ENCODE data around the gene SCML1. TPM values are rescaled to one million over a fixed set of nuclear protein-coding genes. Genes with fewer than 3 reads are reported as not detected.
A peak's percentile ranks its signal among the peaks of the same experiment; 100 is the strongest.
"Not testable (repeated sequence)": the region's sequence is repeated elsewhere in the genome, so short reads cannot be mapped to it uniquely, and the experiment has no call there.

SCML1 gene
- total and polyA plus RNA-seq, 9 of the 15 experiments (the other 6 are each of a cell fraction or from before 2014, with no cell fraction given) = 0.01 to 0.04 (median 0.04) TPM; not detected in 6

- H3K9me1 ChIP-seq (ENCODE audit: control insufficient read depth, insufficient read depth, low read length); H3K79me2 ChIP-seq (ENCODE audit: control insufficient read depth, insufficient read depth, low read length); in situ Hi-C loops (cut with MboI); H3K9me3 ChIP-seq (replicated peaks; ENCODE audit: control insufficient read depth, insufficient read depth, low read depth, low read length); H3K4me1 ChIP-seq (replicated peaks in 1 of 2; ENCODE audit: control insufficient read depth in 2 of 2, insufficient read depth in 2 of 2, low read length in 2 of 2); H4K20me1 ChIP-seq (replicated peaks; ENCODE audit: control insufficient read depth, insufficient read depth, low read length); H3K9ac ChIP-seq (ENCODE audit: insufficient read depth in 1 of 2, low read depth in 2 of 2, low read length in 2 of 2); FAIRE-seq; H3K27ac ChIP-seq (ENCODE audit: extremely low read depth, low read depth, low read length); CTCF ChIA-PET (ENCODE audit: low intra/inter-chr PET ratio); H3K36me3 ChIP-seq (ENCODE audit: control insufficient read depth, insufficient read depth, low read length); H3K27me3 ChIP-seq (ENCODE audit: control insufficient read depth in 2 of 2, insufficient read depth in 2 of 2, low read length in 2 of 2); POLR2A ChIA-PET; H3K4me3 ChIP-seq; intact Hi-C loops (cut with micrococcal nuclease); BruUV-seq (replicated peaks); H3K4me2 ChIP-seq (ENCODE audit: insufficient read depth, low read length); DNase-seq (ENCODE audit: extremely low read depth in 1 of 4, low spot score in 3 of 4); ATAC-seq: not testable (repeated sequence)
- H2AFZ ChIP-seq (ENCODE audit: low read depth, low read length) = peak overlapping the region; percentile 51; the same call in 1 of the 2 replicates
- 2% methylated on average over 13 of the region's 31 CpGs for WGBS (ENCODE audit: insufficient coverage, low coverage, missing lambda C conversion rate)
These were observed 49.5 kb downstream of the SCML1 start for GRCh38 chrX:17786554-17787347.

- H4K20me1 ChIP-seq (replicated peaks; ENCODE audit: control insufficient read depth, insufficient read depth, low read length) = no peaks in the 10 kb centered on the region
- ChIA-PET POLR2A (interaction anchor here (1.5 kb wide), 1 partner anchor 11 kb away, joined by 5 read pairs; no protein-coding TSS in a partner anchor), CTCF (ENCODE audit: low intra/inter-chr PET ratio) (no interaction called here)
- ATAC-seq = no peak
- in situ Hi-C loops (cut with MboI) (no loop called here), intact Hi-C loops (cut with micrococcal nuclease) (no loop called here)
- no TSS peak for BruUV-seq (replicated peaks)
- H3K27me3 ChIP-seq (ENCODE audit: control insufficient read depth in 2 of 2, insufficient read depth in 2 of 2, low read length in 2 of 2) = no peaks in the 10 kb centered on the region
- H3K9ac ChIP-seq (ENCODE audit: insufficient read depth in 1 of 2, low read depth in 2 of 2, low read length in 2 of 2) = no peak overlapping the region
- H3K4me1 ChIP-seq (replicated peaks in 1 of 2; ENCODE audit: control insufficient read depth in 2 of 2, insufficient read depth in 2 of 2, low read length in 2 of 2) = no peaks in the 10 kb centered on the region; a peak in 1 of 5 replicates
- H2AFZ ChIP-seq (ENCODE audit: low read depth, low read length) = no peak overlapping the region
- no peak for DNase-seq (ENCODE audit: extremely low read depth in 1 of 4, low spot score in 3 of 4)
- H3K27ac ChIP-seq (ENCODE audit: extremely low read depth, low read depth, low read length) = no peak overlapping the region
- H3K4me2 ChIP-seq (ENCODE audit: insufficient read depth, low read length) = no peak overlapping the region
- TF ChIP-seq TFAM (CRISPR knock-in tag; conservative IDR thresholded peaks at IDR 0.05) = no peak
- no peak for TF ChIP-seq ZNF584 (CRISPR knock-in tag; IDR thresholded peaks at IDR 0.05; ENCODE audit: low read depth)
- TF ChIP-seq NRF1 (conservative IDR thresholded peaks at IDR 0.05 in 1 of 2, IDR thresholded peaks at IDR 0.05 in 1 of 2) = no peak
- no peak for TF ChIP-seq MLLT1 (IDR thresholded peaks at IDR 0.05)
- no peak for TF ChIP-seq FOXJ2 (tag; IDR thresholded peaks at IDR 0.05)
- no peak for TF ChIP-seq MAFF (IDR thresholded peaks at IDR 0.05; ENCODE audit: low read length)
- TF ChIP-seq TGIF2 (CRISPR knock-in tag; IDR thresholded peaks at IDR 0.05) = no peak
- no peak for TF ChIP-seq USF2 (CRISPR knock-in tag; IDR thresholded peaks at IDR 0.05)
- no peak for TF ChIP-seq POLR2A (conservative IDR thresholded peaks at IDR 0.05)
- TF ChIP-seq SPI1 (IDR thresholded peaks at IDR 0.05; ENCODE audit: borderline replicate concordance, low read depth, low read length) = no peak
- TF ChIP-seq ZNF224 (CRISPR knock-in tag; IDR thresholded peaks at IDR 0.05) = no peak
- H3K4me3 ChIP-seq = no peak overlapping the region
- H3K36me3 ChIP-seq (ENCODE audit: control insufficient read depth, insufficient read depth, low read length) = no peaks in the 10 kb centered on the region
- H3K79me2 ChIP-seq (ENCODE audit: control insufficient read depth, insufficient read depth, low read length) = no peaks in the 10 kb centered on the region
- no peak for FAIRE-seq
- no peaks in the 10 kb centered on the region for H3K9me3 ChIP-seq (replicated peaks; ENCODE audit: control insufficient read depth, insufficient read depth, low read depth, low read length)
- no peaks in the 10 kb centered on the region for H3K9me1 ChIP-seq (ENCODE audit: control insufficient read depth, insufficient read depth, low read length)
- WGBS (ENCODE audit: insufficient coverage, low coverage, missing lambda C conversion rate) = 3% methylated on average over 5 of the region's 11 CpGs
These were observed 50.3 kb downstream of the SCML1 start for GRCh38 chrX:17787557-17787956.

Measured in K562 (cell line).